ENCODE measurements around the gene GJC3. TPM values are rescaled to one million over a fixed set of nuclear protein-coding genes. Genes with fewer than 3 reads are reported as not detected.

Gene GJC3
- total RNA-seq (not detected in 2 replicates), polyA plus RNA-seq (not detected in 2 replicates)

- no peak within 1 kb of the TSS for H3K4me3 ChIP-seq
- no peak within 1 kb of the TSS for H2AFZ ChIP-seq
- WGBS (ENCODE audit: low lambda C conversion rate, missing lambda C conversion rate): 24% methylated on average over 22 of the region's 22 CpGs
- peak within 1 kb of the TSS; percentile 68 for H3K4me2 ChIP-seq
- H3K27me3 ChIP-seq: peaks cover 27% of the 10 kb centered on the region
- H3K4me1 ChIP-seq (ENCODE audit: insufficient read depth): peaks cover 5% of the 10 kb centered on the region
- H3K27ac ChIP-seq: no peak within 1 kb of the TSS
- no peaks in the 10 kb centered on the region for H3K9me2 ChIP-seq (replicated peaks; ENCODE audit: insufficient read depth)
- H3K79me2 ChIP-seq: no peaks in the 10 kb centered on the region
- H3K36me3 ChIP-seq (replicated peaks; ENCODE audit: insufficient read depth, low read depth): no peaks in the 10 kb centered on the region
- TF ChIP-seq EZH2 (IDR thresholded peaks at IDR 0.05; ENCODE audit: borderline replicate concordance) (no peak), CTCF (IDR thresholded peaks at IDR 0.05; ENCODE audit: poor library complexity) (peak; percentile 46)
- no peaks in the 10 kb centered on the region for H4K20me1 ChIP-seq (ENCODE audit: insufficient read depth, poor library complexity, severe bottlenecking)
- no peaks in the 10 kb centered on the region for H3K9me3 ChIP-seq (ENCODE audit: low read depth)
- DNase-seq (ENCODE audit: low spot score): peak; percentile 75
These were observed at the start of gene GJC3 for GRCh38 chr7:99928994-99929729. Gene GJC3 (minus strand): TSS chr7:99929620. CDS start chr7:99929620, 0 bp downstream.

GRCh38 chr7:99976626-99977025, 47.2 kb upstream of the GJC3 start:
- H3K79me2 ChIP-seq: no peaks in the 10 kb centered on the region
- no peaks in the 10 kb centered on the region for H3K9me2 ChIP-seq (replicated peaks; ENCODE audit: insufficient read depth)
- no peaks in the 10 kb centered on the region for H3K36me3 ChIP-seq (replicated peaks; ENCODE audit: insufficient read depth, low read depth)
- H3K4me3 ChIP-seq: no peak overlapping the region
- no peaks in the 10 kb centered on the region for H3K9me3 ChIP-seq (ENCODE audit: low read depth)
- no peak overlapping the region for H2AFZ ChIP-seq
- 81% methylated on average over 13 of the region's 13 CpGs for WGBS (ENCODE audit: low lambda C conversion rate, missing lambda C conversion rate)
- H4K20me1 ChIP-seq (ENCODE audit: insufficient read depth, poor library complexity, severe bottlenecking): no peaks in the 10 kb centered on the region
- no peak overlapping the region for H3K27ac ChIP-seq
- DNase-seq (ENCODE audit: low spot score): no peak
- no peaks in the 10 kb centered on the region for H3K27me3 ChIP-seq
- H3K4me1 ChIP-seq (ENCODE audit: insufficient read depth): no peaks in the 10 kb centered on the region
- no peak overlapping the region for H3K4me2 ChIP-seq
- TF ChIP-seq EZH2 (IDR thresholded peaks at IDR 0.05; ENCODE audit: borderline replicate concordance) (no peak), CTCF (IDR thresholded peaks at IDR 0.05; ENCODE audit: poor library complexity) (no peak), EZH2phosphoT487 (IDR thresholded peaks at IDR 0.05; ENCODE audit: low read depth, severe bottlenecking, unreplicated experiment) (no peak)

GRCh38 chr7:99975782-99976521, 46.5 kb upstream of the GJC3 start, which contains the start of gene AZGP1:
Gene AZGP1 (minus strand): TSS chr7:99976031. CDS start chr7:99976020, 11 bp downstream.
- Histone ChIP-seq H3K4me3 (no peak within 1 kb of the TSS), H3K9me2 (replicated peaks; ENCODE audit: insufficient read depth) (no peaks in the 10 kb centered on the region), H3K4me1 (ENCODE audit: insufficient read depth) (no peaks in the 10 kb centered on the region), H3K79me2 (no peaks in the 10 kb centered on the region), H3K27me3 (no peaks in the 10 kb centered on the region), H2AFZ (no peak within 1 kb of the TSS), H3K27ac (no peak within 1 kb of the TSS), H3K9me3 (ENCODE audit: low read depth) (no peaks in the 10 kb centered on the region), H3K4me2 (no peak within 1 kb of the TSS), H4K20me1 (ENCODE audit: insufficient read depth, poor library complexity, severe bottlenecking) (no peaks in the 10 kb centered on the region), H3K36me3 (replicated peaks; ENCODE audit: insufficient read depth, low read depth) (no peaks in the 10 kb centered on the region)
- peak; percentile 27 for DNase-seq (ENCODE audit: low spot score)
- 82% methylated on average over 5 of the region's 5 CpGs for WGBS (ENCODE audit: low lambda C conversion rate, missing lambda C conversion rate)
- TF ChIP-seq EZH2phosphoT487 (IDR thresholded peaks at IDR 0.05; ENCODE audit: low read depth, severe bottlenecking, unreplicated experiment) (no peak), EZH2 (IDR thresholded peaks at IDR 0.05; ENCODE audit: borderline replicate concordance) (no peak), CTCF (IDR thresholded peaks at IDR 0.05; ENCODE audit: poor library complexity) (no peak)

All from hepatocyte (in vitro differentiated cells).